Small intestine (tissue), 7 donors: ENCODE measurements around the gene LGR5. TPM values are rescaled to one million over a fixed set of nuclear protein-coding genes. Genes with fewer than 3 reads are reported as not detected.

ENCODE experiments used
- DNase-seq, 2 donors: peaks; one replicate each; pipeline versions ENCODE4 v3.0.0 to v3.0.0-alpha.2; 2013
- FAIRE-seq: peaks from 2 replicates; lab custom pipeline; 2012; peaks lifted over from hg19 to GRCh38; lab: Jason Lieb, UNC
- H3K27ac ChIP-seq, 3 donors: one replicate each; pipeline ENCODE4 v1.5.1; 2013; ENCODE audit warnings: low read length in 2 of 3, mild to moderate bottlenecking in 2 of 3, control low read depth in 1 of 3, inconsistent platforms in 1 of 3, low read depth in 1 of 3, moderate library complexity in 1 of 3
- H3K27me3 ChIP-seq, 3 donors: one replicate each; pipeline ENCODE4 v1.6.1; 2013; ENCODE audit warnings: low read length in 3 of 3, inconsistent platforms in 1 of 3; ENCODE audit not compliant: control insufficient read depth in 3 of 3, insufficient read depth in 3 of 3
- H3K36me3 ChIP-seq, 3 donors: one replicate each; pipeline ENCODE4 v1.6.1; 2013; ENCODE audit warnings: low read length in 3 of 3, inconsistent platforms in 1 of 3, low read depth in 1 of 3, mild to moderate bottlenecking in 1 of 3, moderate library complexity in 1 of 3; ENCODE audit not compliant: control insufficient read depth in 3 of 3, insufficient read depth in 2 of 3
- H3K4me1 ChIP-seq, 3 donors: one replicate each; pipeline ENCODE4 v1.6.1; 2013; ENCODE audit warnings: low read length in 2 of 3, inconsistent platforms in 1 of 3, low read depth in 1 of 3, mild to moderate bottlenecking in 1 of 3, moderate library complexity in 1 of 3; ENCODE audit not compliant: control insufficient read depth in 3 of 3, insufficient read depth in 2 of 3
- H3K4me3 ChIP-seq, 3 donors: one replicate each; pipeline ENCODE4 v1.5.1; 2013; ENCODE audit warnings: low read length in 3 of 3, control low read depth in 1 of 3, inconsistent platforms in 1 of 3, low read depth in 1 of 3, mild to moderate bottlenecking in 1 of 3, moderate library complexity in 1 of 3
- H3K9me3 ChIP-seq, 2 donors: one replicate each; pipeline ENCODE4 v1.6.1; 2013; ENCODE audit warnings: low read depth in 1 of 2, low read length in 1 of 2; ENCODE audit not compliant: control insufficient read depth in 2 of 2, insufficient read depth in 1 of 2
- WGBS, 3 donors: extraction: QIAGEN DNeasy Blood & Tissue Kit; methylation state at CpG; one replicate each; pipeline ENCODE4 v1.1.7; 2013; 5-methylcytosine and 5-hydroxymethylcytosine counted together
- polyA plus RNA-seq, 4 donors: library from polyadenylated mRNA; stranded (reverse) in 3 of 4; unstranded in 1 of 4; fragments of 200-250 nt in 3 of 4; fragments of 120-200 nt in 1 of 4; gene quantifications; one replicate each; pipeline versions ENCODE4 v1.2.1 to v1.2.3, GENCODE V29; 2013
- donor health status: healthy with polysubstance abuse.
- donor health status: control.
- donor health status: control.
- donor health status: Bipolar disorder and iron deficiency.
- donor health status: healthy.

Gene LGR5
- polyA plus RNA-seq, 4 donors, result 0.22 to 90.6 (median 3.3) TPM

GRCh38 chr12:71591601-71592000, 152.0 kb downstream of the LGR5 start:
- H3K4me1 ChIP-seq, result no peaks in the 10 kb centered on the region
- no peak overlapping the region for H3K4me3 ChIP-seq
- H3K27me3 ChIP-seq, result peaks cover 0 to 5% (median 0%) of the 10 kb centered on the region in 3 donors
- no peaks in the 10 kb centered on the region for H3K9me3 ChIP-seq
- DNase-seq (no peak), FAIRE-seq (no peak)
- WGBS, 3 donors, result 39 to 53% (median 47%) methylated on average over 2 of the region's 2 CpGs
- H3K36me3 ChIP-seq, result no peaks in the 10 kb centered on the region
- no peak overlapping the region for H3K27ac ChIP-seq

- DNase-seq (no peak), FAIRE-seq (no peak)
- H3K27me3 ChIP-seq, result peaks cover 0 to 5% (median 0%) of the 10 kb centered on the region in 3 donors
- WGBS, 3 donors, result 54 to 55% (median 54%) methylated on average over 3 of the region's 3 CpGs
- no peaks in the 10 kb centered on the region for H3K4me1 ChIP-seq
- H3K9me3 ChIP-seq, result peaks cover 0 to 3% of the 10 kb centered on the region in 2 donors
- no peak overlapping the region for H3K27ac ChIP-seq
- H3K4me3 ChIP-seq, result no peak overlapping the region
- H3K36me3 ChIP-seq, result no peaks in the 10 kb centered on the region
These were observed 153.2 kb downstream of the LGR5 start for GRCh38 chr12:71592841-71593240.

- H3K36me3 ChIP-seq, result no peaks in the 10 kb centered on the region
- H3K4me3 ChIP-seq, result no peak overlapping the region
- no peak for FAIRE-seq
- DNase-seq, result peak; percentile 30 to 44
- peaks cover 0 to 3% of the 10 kb centered on the region in 2 donors for H3K9me3 ChIP-seq
- H3K27ac ChIP-seq, result no peak overlapping the region
- WGBS, 3 donors, result 31 to 43% (median 33%) methylated on average over 5 of the region's 5 CpGs
- H3K4me1 ChIP-seq, result no peaks in the 10 kb centered on the region
- H3K27me3 ChIP-seq, result peaks cover 0 to 5% (median 0%) of the 10 kb centered on the region in 3 donors
These were observed 154.8 kb downstream of the LGR5 start for GRCh38 chr12:71594214-71594948.

GRCh38 chr12:71599210-71599609, 159.6 kb downstream of the LGR5 start:
- Histone ChIP-seq H3K27me3 (no peaks in the 10 kb centered on the region), H3K4me3 (no peak overlapping the region), H3K4me1 (no peaks in the 10 kb centered on the region), H3K36me3 (no peaks in the 10 kb centered on the region), H3K9me3 (peaks cover 0 to 3% of the 10 kb centered on the region in 2 donors), H3K27ac (no peak overlapping the region)
- DNase-seq (no peak), FAIRE-seq (no peak)

- Histone ChIP-seq H3K9me3 (peaks cover 0 to 3% of the 10 kb centered on the region in 2 donors), H3K4me3 (no peak overlapping the region), H3K36me3 (peaks cover 0 to 5% (median 2%) of the 10 kb centered on the region in 3 donors), H3K4me1 (no peaks in the 10 kb centered on the region), H3K27me3 (no peaks in the 10 kb centered on the region), H3K27ac (no peak overlapping the region)
- DNase-seq (no peak), FAIRE-seq (no peak)
These were observed 161.9 kb downstream of the LGR5 start for GRCh38 chr12:71601546-71601945.

GRCh38 chr12:71602761-71603577, 163.4 kb downstream of the LGR5 start:
- no peak for FAIRE-seq
- H3K9me3 ChIP-seq, result no peaks in the 10 kb centered on the region
- no peak overlapping the region for H3K4me3 ChIP-seq
- H3K4me1 ChIP-seq, result no peaks in the 10 kb centered on the region
- peaks cover 3 to 5% (median 3%) of the 10 kb centered on the region in 3 donors for H3K36me3 ChIP-seq
- no peak overlapping the region for H3K27ac ChIP-seq
- WGBS, 3 donors, result 82 to 96% (median 87%) methylated on average over 10 of the region's 10 CpGs
- DNase-seq, result no peak
- H3K27me3 ChIP-seq, result no peaks in the 10 kb centered on the region

GRCh38 chr12:71605039-71605438, 165.4 kb downstream of the LGR5 start:
- no peak for FAIRE-seq
- Histone ChIP-seq H3K4me3 (no peak overlapping the region), H3K9me3 (no peaks in the 10 kb centered on the region), H3K36me3 (peaks cover 3 to 5% (median 5%) of the 10 kb centered on the region in 3 donors), H3K27me3 (no peaks in the 10 kb centered on the region), H3K4me1 (no peaks in the 10 kb centered on the region), H3K27ac (no peak overlapping the region)
- no peak for DNase-seq
- 62 to 81% (median 66%) methylated on average over 3 of the region's 3 CpGs for WGBS, 3 donors

- Histone ChIP-seq H3K4me3 (no peak overlapping the region), H3K9me3 (no peaks in the 10 kb centered on the region), H3K4me1 (no peaks in the 10 kb centered on the region), H3K27me3 (no peaks in the 10 kb centered on the region), H3K27ac (peak overlapping the region in 1 of 3 donors; percentile 10), H3K36me3 (peaks cover 5% of the 10 kb centered on the region in 3 donors)
- WGBS, 3 donors, result 22 to 63% (median 40%) methylated on average over 4 of the region's 4 CpGs
- FAIRE-seq (no peak), DNase-seq (peak; percentile 20 to 60)
These were observed 168.1 kb downstream of the LGR5 start for GRCh38 chr12:71607494-71608330.
